Measurements from ENCODE around the gene SMAD5.

Gene SMAD5

DNA sequence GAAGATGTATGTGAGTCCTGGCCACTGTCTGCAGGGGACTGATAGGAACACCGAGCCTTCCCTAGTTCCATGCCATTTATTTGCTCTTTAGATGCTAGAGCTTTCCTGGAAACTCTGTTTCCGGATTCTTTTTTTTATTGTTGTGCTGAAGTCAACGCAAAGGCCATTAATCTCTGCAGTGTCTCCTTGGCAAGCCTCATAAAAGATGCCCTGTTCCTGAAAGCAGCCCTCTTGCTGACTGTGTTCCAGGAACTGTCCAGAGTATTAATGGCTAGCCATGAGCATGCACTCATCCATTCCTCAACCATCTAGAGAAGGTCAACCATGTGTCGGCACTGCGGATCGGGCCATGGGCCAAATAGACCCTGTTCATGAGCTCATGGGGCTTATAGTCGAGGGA lies 42.9 kb upstream of the SMAD5 start:
- Histone ChIP-seq H3K27me3 (ENCODE audit: insufficient read depth, low read depth) (no peaks in the 10 kb centered on the region), H3K36me3 (ENCODE audit: insufficient read depth) (no peaks in the 10 kb centered on the region), H3K4me3 (IDR thresholded peaks at IDR 0.05; ENCODE audit: insufficient read depth, low read depth, low read length) (no peak overlapping the region), H2AFZ (ENCODE audit: low read depth) (no peak overlapping the region), H3K79me2 (ENCODE audit: insufficient read depth, low read depth) (no peaks in the 10 kb centered on the region), H4K20me1 (ENCODE audit: insufficient read depth) (no peaks in the 10 kb centered on the region), H3K9ac (no peak overlapping the region), H3K4me2 (no peak overlapping the region), H3K27ac (no peak overlapping the region), H3K4me1 (ENCODE audit: low read depth, poor library complexity, severe bottlenecking) (no peaks in the 10 kb centered on the region)
- TF ChIP-seq, protein P1, sequence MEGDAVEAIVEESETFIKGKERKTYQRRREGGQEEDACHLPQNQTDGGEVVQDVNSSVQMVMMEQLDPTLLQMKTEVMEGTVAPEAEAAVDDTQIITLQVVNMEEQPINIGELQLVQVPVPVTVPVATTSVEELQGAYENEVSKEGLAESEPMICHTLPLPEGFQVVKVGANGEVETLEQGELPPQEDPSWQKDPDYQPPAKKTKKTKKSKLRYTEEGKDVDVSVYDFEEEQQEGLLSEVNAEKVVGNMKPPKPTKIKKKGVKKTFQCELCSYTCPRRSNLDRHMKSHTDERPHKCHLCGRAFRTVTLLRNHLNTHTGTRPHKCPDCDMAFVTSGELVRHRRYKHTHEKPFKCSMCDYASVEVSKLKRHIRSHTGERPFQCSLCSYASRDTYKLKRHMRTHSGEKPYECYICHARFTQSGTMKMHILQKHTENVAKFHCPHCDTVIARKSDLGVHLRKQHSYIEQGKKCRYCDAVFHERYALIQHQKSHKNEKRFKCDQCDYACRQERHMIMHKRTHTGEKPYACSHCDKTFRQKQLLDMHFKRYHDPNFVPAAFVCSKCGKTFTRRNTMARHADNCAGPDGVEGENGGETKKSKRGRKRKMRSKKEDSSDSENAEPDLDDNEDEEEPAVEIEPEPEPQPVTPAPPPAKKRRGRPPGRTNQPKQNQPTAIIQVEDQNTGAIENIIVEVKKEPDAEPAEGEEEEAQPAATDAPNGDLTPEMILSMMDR (conservative IDR thresholded peaks at IDR 0.05; ENCODE audit: low read depth, low read length) = no peak

DNA sequence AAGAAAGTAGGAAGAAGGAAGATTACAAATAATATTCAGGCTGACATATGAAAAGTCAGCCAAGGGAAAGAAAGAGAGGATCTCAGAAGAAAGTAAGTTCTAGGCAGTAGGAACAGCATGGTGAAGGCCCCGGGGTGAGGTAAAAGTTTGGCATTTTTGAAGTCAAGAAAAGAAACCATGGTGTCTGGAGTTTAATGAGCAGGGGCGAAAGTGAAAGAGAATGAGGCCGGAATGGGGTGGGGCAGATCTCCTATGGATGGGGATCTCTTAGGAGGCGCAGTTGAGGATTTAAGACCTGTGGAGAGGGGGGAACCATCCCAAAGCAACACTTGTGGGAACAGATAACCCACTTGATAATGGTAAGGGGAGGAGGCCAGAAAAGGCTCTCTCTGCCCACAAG lies 42.3 kb upstream of the SMAD5 start:
- Histone ChIP-seq H3K27ac (no peak overlapping the region), H3K9ac (no peak overlapping the region), H2AFZ (ENCODE audit: low read depth) (no peak overlapping the region), H3K27me3 (ENCODE audit: insufficient read depth, low read depth) (no peaks in the 10 kb centered on the region), H4K20me1 (ENCODE audit: insufficient read depth) (no peaks in the 10 kb centered on the region), H3K36me3 (ENCODE audit: insufficient read depth) (no peaks in the 10 kb centered on the region), H3K4me1 (ENCODE audit: low read depth, poor library complexity, severe bottlenecking) (no peaks in the 10 kb centered on the region), H3K79me2 (ENCODE audit: insufficient read depth, low read depth) (no peaks in the 10 kb centered on the region), H3K4me3 (IDR thresholded peaks at IDR 0.05; ENCODE audit: insufficient read depth, low read depth, low read length) (no peak overlapping the region), H3K4me2 (no peak overlapping the region)
- TF ChIP-seq, protein P1 (conservative IDR thresholded peaks at IDR 0.05; ENCODE audit: low read depth, low read length) = no peak

DNA sequence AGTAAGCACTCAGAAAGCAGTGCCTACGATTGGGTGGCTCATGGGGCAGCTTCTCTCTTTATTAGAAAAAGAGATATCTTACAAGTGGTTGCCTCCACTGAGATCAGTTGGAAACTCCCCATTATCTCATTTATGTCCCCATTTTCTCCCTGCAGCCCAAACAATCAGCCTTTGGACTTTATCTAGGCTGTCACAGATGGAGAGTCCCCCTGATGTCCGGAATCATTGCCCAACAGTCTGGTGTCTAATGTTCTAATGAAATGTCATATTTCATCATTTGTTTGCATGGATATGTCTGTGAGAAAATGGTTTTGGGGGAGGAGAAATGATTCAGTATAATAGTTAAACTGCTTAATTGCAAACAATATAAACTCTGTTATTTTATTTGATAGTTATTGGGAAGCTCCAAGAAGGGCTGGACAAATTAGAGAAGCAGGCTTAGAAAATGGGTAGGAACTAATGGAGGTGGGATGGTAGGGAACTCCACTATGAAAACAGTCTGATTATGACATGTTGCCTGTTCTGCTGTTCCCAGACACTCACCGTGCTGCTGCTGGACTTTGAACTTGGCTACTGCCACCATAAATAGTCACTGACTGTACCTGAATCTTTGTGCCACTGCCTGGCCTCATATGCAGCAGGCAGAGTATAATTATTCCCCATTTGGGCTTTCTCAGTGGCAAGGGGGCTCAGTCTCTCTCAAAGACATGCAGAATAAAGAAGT lies 38.3 kb upstream of the SMAD5 start:
- Histone ChIP-seq H3K79me2 (ENCODE audit: insufficient read depth, low read depth) (no peaks in the 10 kb centered on the region), H3K36me3 (ENCODE audit: insufficient read depth) (no peaks in the 10 kb centered on the region), H4K20me1 (ENCODE audit: insufficient read depth) (no peaks in the 10 kb centered on the region), H3K9ac (no peak overlapping the region), H3K4me3 (IDR thresholded peaks at IDR 0.05; ENCODE audit: insufficient read depth, low read depth, low read length) (no peak overlapping the region), H3K27ac (no peak overlapping the region), H3K4me2 (no peak overlapping the region), H2AFZ (ENCODE audit: low read depth) (no peak overlapping the region), H3K4me1 (ENCODE audit: low read depth, poor library complexity, severe bottlenecking) (no peaks in the 10 kb centered on the region), H3K27me3 (ENCODE audit: insufficient read depth, low read depth) (no peaks in the 10 kb centered on the region)
- TF ChIP-seq, protein P1 (conservative IDR thresholded peaks at IDR 0.05; ENCODE audit: low read depth, low read length) = no peak

DNA sequence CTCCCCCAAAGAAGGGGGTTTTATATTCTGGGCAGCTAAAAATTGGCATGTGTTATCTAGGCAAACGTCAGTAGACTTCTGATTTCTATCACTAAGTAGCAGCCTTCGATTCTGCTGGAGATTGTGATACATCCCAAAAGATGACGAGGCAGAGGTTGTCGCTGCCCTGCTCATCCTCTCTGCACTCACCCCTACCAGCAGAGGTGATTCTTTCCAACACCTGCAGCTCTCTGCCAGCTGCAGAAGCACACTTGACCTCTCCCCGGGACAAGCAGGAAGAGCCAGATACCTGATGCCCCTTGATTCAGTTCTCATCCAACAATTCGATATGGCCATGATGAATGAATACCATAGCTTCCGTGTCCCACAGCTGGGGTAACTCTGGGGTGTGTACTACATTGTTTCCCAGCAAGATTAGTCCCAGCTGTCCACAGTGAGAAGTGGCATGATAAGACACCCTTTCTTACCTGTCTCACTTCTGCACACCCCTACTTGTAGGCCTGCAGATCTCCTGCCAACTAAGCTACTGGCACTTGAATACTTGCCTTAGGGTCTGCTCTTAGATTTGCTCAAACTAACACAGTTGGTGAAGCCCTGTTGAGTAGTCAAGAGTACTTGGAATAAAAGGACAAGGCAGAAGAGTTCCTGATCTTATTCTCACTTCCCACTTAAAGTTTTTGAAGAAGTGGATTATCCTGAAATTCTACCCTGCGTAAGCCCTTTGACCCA lies 37.6 kb upstream of the SMAD5 start:
- H3K9ac ChIP-seq = no peak overlapping the region
- no peak overlapping the region for H3K4me3 ChIP-seq (IDR thresholded peaks at IDR 0.05; ENCODE audit: insufficient read depth, low read depth, low read length)
- H3K36me3 ChIP-seq (ENCODE audit: insufficient read depth) = no peaks in the 10 kb centered on the region
- no peak overlapping the region for H3K4me2 ChIP-seq
- no peaks in the 10 kb centered on the region for H4K20me1 ChIP-seq (ENCODE audit: insufficient read depth)
- no peak overlapping the region for H2AFZ ChIP-seq (ENCODE audit: low read depth)
- no peaks in the 10 kb centered on the region for H3K4me1 ChIP-seq (ENCODE audit: low read depth, poor library complexity, severe bottlenecking)
- H3K27me3 ChIP-seq (ENCODE audit: insufficient read depth, low read depth) = no peaks in the 10 kb centered on the region
- no peaks in the 10 kb centered on the region for H3K79me2 ChIP-seq (ENCODE audit: insufficient read depth, low read depth)
- H3K27ac ChIP-seq = no peak overlapping the region
- TF ChIP-seq, protein P1 (conservative IDR thresholded peaks at IDR 0.05; ENCODE audit: low read depth, low read length) = no peak

Measured in KMS-11 (cell line).